ENCODE measurements around the gene CASP9. TPM values are rescaled to one million over a fixed set of nuclear protein-coding genes. Genes with fewer than 3 reads are reported as not detected.

CASP9 gene
- total RNA-seq, 1 experiment from 2014 or later = 11.6 TPM

- no peaks in the 10 kb centered on the region for H3K27me3 ChIP-seq (replicated peaks)
- no peak overlapping the region for H3K4me3 ChIP-seq
- peaks cover 17% of the 10 kb centered on the region for H3K4me1 ChIP-seq (replicated peaks)
- H3K9me3 ChIP-seq (replicated peaks) = peaks cover 3% of the 10 kb centered on the region; the same call in 1 of the 2 replicates
- DNase-seq (ENCODE audit: low read depth in 1 of 2, low spot score in 2 of 2) = no peak
- no peak overlapping the region for H3K27ac ChIP-seq
- peaks cover 67% of the 10 kb centered on the region for H3K36me3 ChIP-seq
Measured at GRCh38 chr1:15542388-15543250, 18.6 kb upstream of the CASP9 start.

- DNase-seq (ENCODE audit: low read depth in 1 of 2, low spot score in 2 of 2) = no peak
- Histone ChIP-seq H3K4me3 (no peak overlapping the region), H3K27me3 (replicated peaks) (no peaks in the 10 kb centered on the region), H3K4me1 (replicated peaks) (peaks cover 17% of the 10 kb centered on the region), H3K9me3 (replicated peaks) (peaks cover 3% of the 10 kb centered on the region; the same call in 1 of the 2 replicates), H3K36me3 (peaks cover 73% of the 10 kb centered on the region), H3K27ac (no peak overlapping the region)
Measured at GRCh38 chr1:15541231-15541792, 17.3 kb upstream of the CASP9 start.

- Histone ChIP-seq H3K4me3 (no peak overlapping the region), H3K36me3 (peaks cover 72% of the 10 kb centered on the region), H3K27me3 (replicated peaks) (no peaks in the 10 kb centered on the region), H3K27ac (peak overlapping the region; percentile 43), H3K9me3 (replicated peaks) (peaks cover 3% of the 10 kb centered on the region; the same call in 1 of the 2 replicates), H3K4me1 (replicated peaks) (peaks cover 17% of the 10 kb centered on the region)
- DNase-seq (ENCODE audit: low read depth in 1 of 2, low spot score in 2 of 2) = peak in 1 of 2 experiments; percentile 63
Measured at GRCh38 chr1:15540186-15540585, 16.2 kb upstream of the CASP9 start.

- Histone ChIP-seq H3K27me3 (replicated peaks) (no peaks in the 10 kb centered on the region), H3K4me1 (replicated peaks) (peaks cover 17% of the 10 kb centered on the region), H3K27ac (no peak overlapping the region), H3K9me3 (replicated peaks) (peaks cover 3% of the 10 kb centered on the region; the same call in 1 of the 2 replicates), H3K4me3 (no peak overlapping the region), H3K36me3 (peaks cover 75% of the 10 kb centered on the region)
- DNase-seq (ENCODE audit: low read depth in 1 of 2, low spot score in 2 of 2) = no peak
Measured at GRCh38 chr1:15538771-15539170, 14.8 kb upstream of the CASP9 start.

GRCh38 chr1:15531682-15532081, 7.7 kb upstream of the CASP9 start:
- no peaks in the 10 kb centered on the region; the same call in 1 of the 2 replicates for H3K4me1 ChIP-seq (replicated peaks)
- no peaks in the 10 kb centered on the region for H3K27me3 ChIP-seq (replicated peaks)
- H3K4me3 ChIP-seq = no peak overlapping the region
- H3K27ac ChIP-seq = no peak overlapping the region
- H3K9me3 ChIP-seq (replicated peaks) = no peaks in the 10 kb centered on the region
- peaks cover 25% of the 10 kb centered on the region for H3K36me3 ChIP-seq
- DNase-seq (ENCODE audit: low read depth in 1 of 2, low spot score in 2 of 2) = no peak

- no peak overlapping the region for H3K4me3 ChIP-seq
- no peak for DNase-seq (ENCODE audit: low read depth in 1 of 2, low spot score in 2 of 2)
- peaks cover 21% of the 10 kb centered on the region for H3K36me3 ChIP-seq
- H3K9me3 ChIP-seq (replicated peaks) = no peaks in the 10 kb centered on the region
- H3K27ac ChIP-seq = no peak overlapping the region
- H3K4me1 ChIP-seq (replicated peaks) = no peaks in the 10 kb centered on the region; the same call in none of the 2 replicates
- H3K27me3 ChIP-seq (replicated peaks) = no peaks in the 10 kb centered on the region
Measured at GRCh38 chr1:15531003-15531402, 7.0 kb upstream of the CASP9 start.

GRCh38 chr1:15526490-15527339, 2.7 kb upstream of the CASP9 start, which contains the start of gene DNAJC16:
Gene DNAJC16 (plus strand): TSS chr1:15526848. CDS start chr1:15529106, 2,258 bp downstream.
- H3K4me1 ChIP-seq (replicated peaks) = peaks cover 11% of the 10 kb centered on the region
- DNase-seq (ENCODE audit: low read depth in 1 of 2, low spot score in 2 of 2) = peak; percentile 97 to 100

GRCh38 chr1:15526021-15526489, 2.0 kb upstream of the CASP9 start:
- H3K4me3 ChIP-seq = peak overlapping the region; percentile 69
- 0 out of 2 replicates have a peak, but pooled peaks cover 3% of the 10 kb centered on the region for H3K36me3 ChIP-seq
- peaks cover 11% of the 10 kb centered on the region for H3K4me1 ChIP-seq (replicated peaks)
- peak overlapping the region; percentile 2; the same call in 1 of the 2 replicates for H3K27ac ChIP-seq
- DNase-seq (ENCODE audit: low read depth in 1 of 2, low spot score in 2 of 2) = no peak
- H3K27me3 ChIP-seq (replicated peaks) = no peaks in the 10 kb centered on the region
- H3K9me3 ChIP-seq (replicated peaks) = no peaks in the 10 kb centered on the region

More at GRCh38 chr1:15526490-15527339, 2.7 kb upstream of the CASP9 start, which contains the start of gene DNAJC16:
- H3K36me3 ChIP-seq = 0 out of 2 replicates have a peak, but pooled peaks cover 3% of the 10 kb centered on the region
- peak within 1 kb of the TSS; percentile 69 for H3K4me3 ChIP-seq
- H3K27me3 ChIP-seq (replicated peaks) = no peaks in the 10 kb centered on the region
- peak within 1 kb of the TSS; percentile 34 for H3K27ac ChIP-seq
- no peaks in the 10 kb centered on the region for H3K9me3 ChIP-seq (replicated peaks)

GRCh38 chr1:15525050-15526020, 1.3 kb upstream of the CASP9 start:
- DNase-seq (ENCODE audit: low read depth in 1 of 2, low spot score in 2 of 2) = peak in 1 of 2 experiments; percentile 51
- H3K36me3 ChIP-seq = no peaks in the 10 kb centered on the region
- peak overlapping the region; percentile 40 for H3K4me3 ChIP-seq
- peaks cover 11% of the 10 kb centered on the region for H3K4me1 ChIP-seq (replicated peaks)
- no peaks in the 10 kb centered on the region for H3K9me3 ChIP-seq (replicated peaks)
- H3K27me3 ChIP-seq (replicated peaks) = no peaks in the 10 kb centered on the region
- H3K27ac ChIP-seq = peak overlapping the region; percentile 2; the same call in 1 of the 2 replicates

- peaks cover 11% of the 10 kb centered on the region for H3K4me1 ChIP-seq (replicated peaks)
- H3K9me3 ChIP-seq (replicated peaks) = no peaks in the 10 kb centered on the region
- no peaks in the 10 kb centered on the region for H3K27me3 ChIP-seq (replicated peaks)
- H3K27ac ChIP-seq = peak overlapping the region; percentile 99
- peak overlapping the region; percentile 59 for H3K4me3 ChIP-seq
- no peaks in the 10 kb centered on the region for H3K36me3 ChIP-seq
- peak; percentile 90 to 100 for DNase-seq (ENCODE audit: low read depth in 1 of 2, low spot score in 2 of 2)
Measured at GRCh38 chr1:15524283-15525049, 451 bp upstream of the CASP9 start.

GRCh38 chr1:15523104-15524020, 653 bp downstream of the CASP9 start:
- peak; percentile 12 to 49 for DNase-seq (ENCODE audit: low read depth in 1 of 2, low spot score in 2 of 2)
- Histone ChIP-seq H3K4me1 (replicated peaks) (peaks cover 11% of the 10 kb centered on the region), H3K4me3 (peak overlapping the region; percentile 50), H3K36me3 (no peaks in the 10 kb centered on the region), H3K27me3 (replicated peaks) (no peaks in the 10 kb centered on the region), H3K9me3 (replicated peaks) (no peaks in the 10 kb centered on the region), H3K27ac (no peak overlapping the region)
